Esophagus muscularis mucosa (tissue), 4 donors: ENCODE results near the gene NUP93. TPM values are rescaled to one million over a fixed set of nuclear protein-coding genes. Genes with fewer than 3 reads are reported as not detected.

Experiments used
- DNase-seq: peaks from one replicate; pipeline ENCODE4 v3.0.0-alpha.2; 2017; ENCODE audit errors: extremely low spot score
- H3K27ac ChIP-seq, 4 donors: fragments of 200-600 bp; sonication (generic); replicated peaks in 1 of 4; 1 replicate in 3 of 4; 2 replicates in 1 of 4; pipeline ENCODE4 v1.5.1; 2016 to 2019; ENCODE audit warnings: mild to moderate bottlenecking in 1 of 4
- H3K27me3 ChIP-seq, 4 donors: fragments of 200-600 bp; sonication (generic); one replicate each; pipeline versions ENCODE4 v1.5.1 to v1.6.0; 2016 to 2019
- H3K36me3 ChIP-seq, 4 donors: fragments of 200-600 bp; sonication (generic); one replicate each; pipeline ENCODE4 v1.5.1; 2016 to 2019
- H3K4me1 ChIP-seq, 4 donors: fragments of 200-600 bp; sonication (generic); one replicate each; pipeline ENCODE4 v1.5.1; 2016 to 2019
- H3K4me3 ChIP-seq, 4 donors: fragments of 200-600 bp; sonication (generic); 1 replicate in 2 of 4; 2 replicates in 2 of 4; pipeline ENCODE4 v1.5.1; 2016 to 2019; ENCODE audit warnings: mild to moderate bottlenecking in 4 of 4, moderate library complexity in 1 of 4
- H3K9me3 ChIP-seq, 4 donors: fragments of 200-600 bp; sonication (generic); 1 replicate in 3 of 4; 2 replicates in 1 of 4; pipeline ENCODE4 v1.5.1; 2016 to 2019
- EP300 ChIP-seq: sonication (generic); formaldehyde crosslinking; IDR thresholded peaks from one replicate; pipeline ENCODE4 v1.6.1; 2017; ENCODE audit warnings: antibody characterized with exemption
- POLR2A ChIP-seq: fragments of 450-650 bp; IDR thresholded peaks from one replicate; pipeline ENCODE4 v1.6.1; 2017; ENCODE audit warnings: antibody characterized with exemption, moderate library complexity, mild to moderate bottlenecking, low read depth
- POLR2AphosphoS5 ChIP-seq, 2 donors: sonication (generic); formaldehyde crosslinking; IDR thresholded peaks; one replicate each; pipeline ENCODE4 v1.6.1; 2017; ENCODE audit warnings: antibody characterized with exemption in 2 of 2
- WGBS: methylation state at CpG from one replicate; pipeline ENCODE4 v1.1.5; 2018; 5-methylcytosine and 5-hydroxymethylcytosine counted together
- intact Hi-C: fragments of 100-400 bp; cut with DNase I; formaldehyde crosslinking; loops from one replicate; pipeline ENCODE4 v1.15.1; 2023
- total RNA-seq, 4 donors: library from RNA; depleted of rRNA; stranded (reverse); fragments of >200 nt; gene quantifications; one replicate each; pipeline versions ENCODE4 v1.1.0 to v1.2.1, GENCODE V29; 2016
- TF ChIP-seq, protein P1 (sequence below), 3 experiments: fragments of 200-600 bp in 2 of 3; fragments of 450-650 bp in 1 of 3; sonication (generic) in 2 of 3; IDR thresholded peaks; one replicate each; pipeline ENCODE4 v1.5.1; 2017 to 2019; ENCODE audit warnings: antibody characterized with exemption in 3 of 3, mild to moderate bottlenecking in 2 of 3, moderate library complexity in 1 of 3

The NUP93 gene
- total RNA-seq, 4 donors from 2014 or later = 34.0 to 47.5 (median 36.5) TPM

DNA sequence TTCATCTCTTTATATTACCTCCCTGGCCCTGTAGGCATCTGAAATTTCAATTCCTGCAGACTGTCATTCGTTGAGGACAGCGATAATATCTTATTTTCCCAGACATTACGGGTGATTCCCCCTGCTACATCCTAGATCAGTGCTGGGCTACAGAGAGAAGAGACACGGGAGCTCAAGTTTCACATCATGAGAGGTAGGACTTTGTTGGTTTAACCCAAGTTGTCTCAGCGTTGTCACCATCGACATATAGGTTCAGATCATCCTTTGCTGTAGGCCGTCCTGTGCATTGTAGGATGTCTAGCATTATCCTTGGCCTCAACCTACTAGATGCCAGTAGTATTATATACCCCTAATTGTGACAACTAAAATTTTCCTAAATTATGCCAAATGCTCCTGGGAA lies 28.4 kb upstream of the NUP93 start:
- DNase-seq = no peak
- WGBS = 80% methylated on average over 7 of the region's 7 CpGs
- intact Hi-C loops = loop anchor here (5.0 kb wide), 1 partner anchor 184 kb away; no protein-coding TSS in a partner anchor
- Histone ChIP-seq H3K9me3 (peaks cover 0 to 3% (median 0%) of the 10 kb centered on the region in 4 donors), H3K4me1 (peaks cover 3 to 10% (median 6%) of the 10 kb centered on the region in 4 donors), H3K4me3 (no peak overlapping the region), H3K27me3 (no peaks in the 10 kb centered on the region), H3K27ac (no peak overlapping the region), H3K36me3 (no peaks in the 10 kb centered on the region)
- TF ChIP-seq POLR2A (no peak), POLR2AphosphoS5 (IDR thresholded peaks at IDR 0.05) (no peak), EP300 (no peak)
- TF ChIP-seq, protein P1, sequence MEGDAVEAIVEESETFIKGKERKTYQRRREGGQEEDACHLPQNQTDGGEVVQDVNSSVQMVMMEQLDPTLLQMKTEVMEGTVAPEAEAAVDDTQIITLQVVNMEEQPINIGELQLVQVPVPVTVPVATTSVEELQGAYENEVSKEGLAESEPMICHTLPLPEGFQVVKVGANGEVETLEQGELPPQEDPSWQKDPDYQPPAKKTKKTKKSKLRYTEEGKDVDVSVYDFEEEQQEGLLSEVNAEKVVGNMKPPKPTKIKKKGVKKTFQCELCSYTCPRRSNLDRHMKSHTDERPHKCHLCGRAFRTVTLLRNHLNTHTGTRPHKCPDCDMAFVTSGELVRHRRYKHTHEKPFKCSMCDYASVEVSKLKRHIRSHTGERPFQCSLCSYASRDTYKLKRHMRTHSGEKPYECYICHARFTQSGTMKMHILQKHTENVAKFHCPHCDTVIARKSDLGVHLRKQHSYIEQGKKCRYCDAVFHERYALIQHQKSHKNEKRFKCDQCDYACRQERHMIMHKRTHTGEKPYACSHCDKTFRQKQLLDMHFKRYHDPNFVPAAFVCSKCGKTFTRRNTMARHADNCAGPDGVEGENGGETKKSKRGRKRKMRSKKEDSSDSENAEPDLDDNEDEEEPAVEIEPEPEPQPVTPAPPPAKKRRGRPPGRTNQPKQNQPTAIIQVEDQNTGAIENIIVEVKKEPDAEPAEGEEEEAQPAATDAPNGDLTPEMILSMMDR (IDR thresholded peaks at IDR 0.05) = no peak

DNA sequence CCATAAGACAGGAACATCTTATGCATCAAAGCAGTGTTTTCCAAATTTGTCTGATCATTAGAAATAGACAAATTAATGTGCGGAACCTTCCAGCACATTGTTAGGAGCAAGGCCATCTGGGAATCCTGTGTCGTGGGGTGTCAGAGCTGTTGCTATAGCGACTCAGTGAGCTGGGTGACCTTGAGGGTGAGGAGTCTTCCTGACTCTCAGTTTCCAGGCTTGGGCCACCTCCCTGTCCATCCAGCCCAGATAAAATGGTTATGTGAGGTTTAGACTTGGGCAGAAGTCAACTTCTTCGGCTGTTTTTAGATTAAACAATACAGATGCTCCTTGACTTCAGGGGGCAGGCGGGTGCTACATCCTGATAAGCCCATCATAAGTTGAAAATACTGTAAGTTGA lies 27.1 kb upstream of the NUP93 start:
- Histone ChIP-seq H3K27ac (no peak overlapping the region), H3K27me3 (no peaks in the 10 kb centered on the region), H3K4me1 (peaks cover 3 to 10% (median 6%) of the 10 kb centered on the region in 4 donors), H3K9me3 (no peaks in the 10 kb centered on the region), H3K4me3 (no peak overlapping the region), H3K36me3 (no peaks in the 10 kb centered on the region)
- no peak for DNase-seq
- TF ChIP-seq POLR2AphosphoS5 (IDR thresholded peaks at IDR 0.05) (no peak), POLR2A (no peak), EP300 (no peak)
- TF ChIP-seq, protein P1 (IDR thresholded peaks at IDR 0.05) = no peak
- WGBS = 89% methylated on average over 5 of the region's 5 CpGs
- intact Hi-C loops = loop anchor here (2.0 to 5.0 kb wide), 3 partner anchors 30 to 186 kb away; no protein-coding TSS in a partner anchor

DNA sequence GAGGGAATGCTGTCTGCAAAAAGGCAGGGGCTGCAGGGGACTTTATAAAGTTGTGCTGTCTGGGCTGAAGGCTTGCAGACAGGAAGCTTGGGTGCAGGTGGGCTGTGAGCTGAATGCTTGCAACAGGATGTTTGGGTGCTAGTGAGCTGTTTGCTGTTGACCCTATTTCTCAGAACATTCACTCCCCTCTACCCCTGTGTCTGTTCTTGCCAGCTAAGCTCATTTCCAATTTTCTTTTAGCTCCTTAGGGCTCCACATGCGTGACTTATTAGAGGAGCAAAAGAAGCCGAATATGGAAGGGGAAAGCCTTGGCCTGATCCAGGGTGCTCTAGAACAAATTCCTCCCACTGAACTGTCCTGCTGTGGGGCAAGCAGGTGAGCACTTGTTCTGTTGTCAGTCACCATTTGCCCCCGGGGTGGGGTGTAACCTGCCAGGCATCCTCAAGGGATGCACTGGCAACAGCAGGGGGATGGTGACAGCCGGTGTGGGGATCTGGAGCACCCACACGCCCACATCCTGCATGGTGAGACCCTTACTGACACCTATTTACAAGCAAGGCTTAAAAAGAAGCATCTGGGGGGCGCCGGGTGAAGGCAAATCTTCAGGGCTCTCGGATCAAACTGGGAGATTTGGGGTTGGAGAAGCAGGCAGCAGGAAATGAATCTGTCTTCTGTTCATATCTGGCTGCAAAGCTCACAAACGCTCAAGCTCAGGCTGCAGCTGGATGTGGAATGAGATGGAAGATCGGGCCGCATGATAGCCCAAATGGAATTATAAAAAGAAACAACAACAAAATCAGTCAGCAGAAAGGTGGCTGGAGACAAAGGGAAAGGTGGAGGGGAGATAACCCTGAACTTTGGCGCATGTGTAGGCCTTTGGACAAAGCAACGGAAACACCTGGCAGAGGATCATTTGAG lies 21.1 kb upstream of the NUP93 start:
- H3K27me3 ChIP-seq = no peaks in the 10 kb centered on the region
- no peak for DNase-seq
- no peaks in the 10 kb centered on the region for H3K9me3 ChIP-seq
- WGBS = 63% methylated on average over 13 of the region's 13 CpGs
- TF ChIP-seq, protein P1 (IDR thresholded peaks at IDR 0.05) = no peak
- H3K27ac ChIP-seq = no peak overlapping the region
- H3K36me3 ChIP-seq = no peaks in the 10 kb centered on the region
- intact Hi-C loops = no loop called here
- no peaks in the 10 kb centered on the region for H3K4me1 ChIP-seq
- H3K4me3 ChIP-seq = no peak overlapping the region

DNA sequence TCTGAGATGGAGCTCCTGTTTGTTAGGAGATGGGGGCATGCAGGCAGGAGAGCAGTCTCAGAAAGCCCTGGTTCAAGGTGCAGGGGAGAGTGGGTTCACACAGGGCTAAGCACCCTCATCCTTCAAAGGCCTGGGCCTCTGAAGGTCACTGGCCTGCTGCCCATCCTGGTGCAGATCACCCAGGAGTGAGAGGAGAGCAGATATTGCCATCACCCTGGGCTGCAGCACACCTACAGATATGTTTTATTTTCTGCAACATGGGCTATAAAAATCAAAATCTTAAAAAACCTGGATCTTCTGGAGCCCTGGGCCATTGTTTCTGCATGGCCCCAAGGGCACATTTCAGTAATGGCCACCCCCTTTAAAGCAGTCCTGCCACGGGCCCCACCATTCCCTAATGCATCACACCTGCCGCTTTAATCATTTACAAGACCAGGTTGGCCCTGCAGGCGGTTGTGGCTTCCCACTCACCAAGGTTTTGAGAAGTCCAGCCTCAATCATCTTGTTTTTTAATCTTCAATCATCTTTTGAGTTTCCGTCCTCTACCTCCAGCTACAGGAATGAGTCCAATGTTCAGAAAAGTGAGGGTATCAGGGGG lies 20.4 kb upstream of the NUP93 start:
- intact Hi-C loops = no loop called here
- WGBS = 91% methylated on average over 4 of the region's 4 CpGs

More for the DNA sequence above, 20.4 kb upstream of the NUP93 start:
- Histone ChIP-seq H3K4me3 (no peak overlapping the region), H3K36me3 (no peaks in the 10 kb centered on the region), H3K4me1 (no peaks in the 10 kb centered on the region), H3K27me3 (no peaks in the 10 kb centered on the region), H3K9me3 (no peaks in the 10 kb centered on the region), H3K27ac (no peak overlapping the region)
- no peak for DNase-seq
- TF ChIP-seq, protein P1 (IDR thresholded peaks at IDR 0.05) = no peak
- TF ChIP-seq EP300 (no peak), POLR2A (no peak), POLR2AphosphoS5 (IDR thresholded peaks at IDR 0.05) (no peak)
